ENCODE measurements around the gene CES3.
A peak's percentile ranks its signal among the peaks of the same experiment; 100 is the strongest.
"Not testable (repeated sequence)": the region's sequence is repeated elsewhere in the genome, so short reads cannot be mapped to it uniquely, and the experiment has no call there.

Gene CES3

GRCh38 chr16:66946974-66947301, 14.1 kb upstream of the CES3 start:
- DNase-seq = no peak

DNA sequence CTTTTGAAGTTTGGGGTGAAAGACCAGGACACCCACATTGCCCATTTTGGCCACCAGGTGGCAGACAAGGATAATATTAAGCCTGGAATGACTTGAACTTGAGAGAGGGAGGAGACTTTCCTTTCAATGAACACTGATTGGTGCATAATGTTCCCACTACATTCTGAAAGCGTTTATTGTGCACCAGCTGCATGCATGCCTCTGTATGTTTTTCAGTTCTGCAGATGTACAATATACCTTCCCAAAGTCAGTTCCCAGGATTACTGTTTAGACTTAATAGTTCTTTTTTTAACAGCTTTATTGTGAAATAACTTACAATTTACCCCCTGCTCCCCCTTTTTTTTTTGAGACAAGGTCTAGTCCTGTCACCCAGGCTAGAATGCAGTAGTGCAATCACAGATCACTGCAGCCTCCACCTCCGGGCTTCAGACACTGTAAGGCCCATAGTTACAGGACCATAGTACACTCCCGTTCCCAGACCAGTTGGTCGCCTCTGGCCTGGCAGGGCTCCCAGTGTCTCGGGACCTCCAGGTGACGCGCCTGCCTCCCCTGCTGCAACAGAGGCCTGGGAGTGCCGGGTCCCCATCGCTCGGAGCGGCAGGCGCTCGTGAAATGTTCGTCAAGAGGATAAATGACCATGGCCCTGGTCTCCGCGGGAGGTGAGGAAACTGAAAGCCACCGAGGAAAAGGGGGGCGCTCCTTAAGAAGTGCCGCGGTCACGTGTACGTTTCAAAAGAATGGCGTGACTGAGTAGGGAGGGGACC, 13.6 kb upstream of the CES3 start:
- peak; percentile 78 for DNase-seq

GRCh38 chr16:66948134-66948836, 12.8 kb upstream of the CES3 start:
- no peak for DNase-seq

- no peak for DNase-seq
These were observed 12.2 kb upstream of the CES3 start for GRCh38 chr16:66948837-66949225.

- DNase-seq = no peak
These were observed 11.6 kb upstream of the CES3 start for GRCh38 chr16:66949472-66949871.

- DNase-seq = no peak
These were observed 10.6 kb upstream of the CES3 start for GRCh38 chr16:66950437-66950836.

- DNase-seq = no peak
These were observed 9.9 kb upstream of the CES3 start for GRCh38 chr16:66950971-66951790.

DNA sequence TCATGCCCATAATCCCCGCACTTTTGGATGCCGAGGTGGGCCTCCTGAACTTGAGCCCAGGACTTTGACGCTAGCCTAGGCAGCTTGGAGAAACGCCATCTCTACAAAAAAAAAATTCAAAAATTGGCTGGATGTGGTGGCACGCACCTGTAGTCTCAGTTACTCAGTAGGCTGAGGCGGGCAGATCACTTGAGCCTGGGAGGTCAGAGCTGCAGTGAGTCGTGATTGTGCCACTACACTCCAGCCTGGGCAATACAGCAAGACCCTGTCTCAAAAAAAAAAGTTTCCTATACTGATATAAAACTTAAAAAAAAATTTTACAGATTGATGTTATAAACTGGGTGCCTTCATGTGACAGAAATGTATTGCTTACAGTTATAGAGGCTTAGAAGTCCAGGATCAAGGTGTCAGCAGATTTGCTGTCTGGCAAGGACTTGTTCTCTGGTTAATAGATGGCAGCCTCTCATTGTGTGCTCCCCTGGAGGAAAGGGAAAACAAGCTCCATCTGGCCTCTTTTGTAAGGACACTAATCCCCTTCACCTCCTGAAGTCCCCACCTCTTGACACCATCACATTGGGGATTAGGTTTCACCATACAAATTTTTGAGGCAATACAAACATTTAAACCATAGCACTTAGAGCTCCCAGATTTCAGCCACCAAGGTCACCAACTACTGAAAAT, 8.5 kb upstream of the CES3 start:
- no peak for DNase-seq

- no peak for DNase-seq
These were observed 7.5 kb upstream of the CES3 start for GRCh38 chr16:66953462-66954096.

GRCh38 chr16:66954097-66954659, 6.9 kb upstream of the CES3 start:
- peak; percentile 70 for DNase-seq

DNA sequence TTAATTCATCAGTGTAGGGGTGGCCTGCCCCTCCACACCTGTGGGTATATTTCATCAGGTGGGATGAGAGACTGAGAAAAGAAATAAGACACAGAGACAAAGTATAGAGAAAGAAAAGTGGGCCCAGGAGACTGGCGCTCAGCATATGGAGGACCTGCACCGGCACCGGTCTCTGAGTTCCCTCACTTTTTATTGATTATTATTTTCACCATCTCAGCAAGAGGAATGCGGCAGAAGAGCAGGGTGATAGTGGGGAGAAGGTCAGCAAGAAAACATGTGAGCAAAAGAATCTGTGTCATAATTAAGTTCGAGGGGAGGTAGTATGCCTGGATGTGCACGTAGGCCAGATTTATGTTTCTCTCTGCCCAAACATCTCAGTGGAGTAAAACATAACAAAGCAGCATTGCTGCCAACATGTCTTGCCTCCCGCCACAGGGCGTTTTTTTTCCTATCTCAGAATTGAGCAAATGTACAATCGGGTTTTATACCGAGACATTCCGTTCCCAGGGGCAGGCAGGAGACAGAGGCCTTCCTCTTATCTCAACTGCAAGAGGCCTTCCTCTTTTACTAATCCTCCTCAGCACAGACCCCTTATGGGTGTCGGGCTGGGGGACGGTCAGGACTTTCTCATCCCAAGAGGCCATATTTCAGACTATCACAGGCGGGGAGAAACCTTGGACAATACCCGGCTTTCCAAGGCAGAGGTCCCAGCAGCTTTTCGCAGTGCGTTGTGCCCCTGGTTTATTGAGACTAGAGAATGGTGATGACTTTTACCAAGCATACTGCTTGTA, 5.5 kb upstream of the CES3 start:
- DNase-seq = not testable (repeated sequence)

GRCh38 chr16:66956154-66956457, 5.0 kb upstream of the CES3 start:
- DNase-seq = not testable (repeated sequence)

GRCh38 chr16:66958857-66959703, 2.0 kb upstream of the CES3 start:
- no peak for DNase-seq

GRCh38 chr16:66959704-66960161, 1.3 kb upstream of the CES3 start:
- DNase-seq = no peak

GRCh38 chr16:66960270-66960669, 796 bp upstream of the CES3 start:
- DNase-seq = no peak

DNA sequence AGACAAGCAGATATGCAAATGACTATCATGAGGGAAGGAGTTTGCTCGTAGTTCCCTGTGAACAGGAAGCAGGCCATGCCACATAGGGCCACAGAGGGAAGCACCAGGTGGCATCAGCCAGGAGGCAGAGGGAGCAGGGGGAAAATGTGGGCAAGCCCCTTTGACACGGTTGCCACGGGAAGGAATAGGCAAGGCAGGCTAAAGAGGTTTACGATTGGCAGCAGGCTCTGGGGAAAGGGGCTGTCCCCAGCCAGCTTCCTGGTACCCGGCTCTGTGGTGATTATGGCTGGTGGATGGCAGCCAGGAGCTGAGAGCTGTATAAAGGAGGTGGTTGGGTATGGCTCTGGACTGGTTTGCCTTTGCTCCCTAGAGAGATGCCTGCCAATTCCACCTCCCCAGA, 848 bp downstream of the CES3 start:
- DNase-seq = no peak

GRCh38 chr16:66964049-66964448, 3.0 kb downstream of the CES3 start:
- DNase-seq = no peak

- no peak for DNase-seq
These were observed 7.8 kb downstream of the CES3 start for GRCh38 chr16:66968847-66969246.

- no peak for DNase-seq
These were observed 10.0 kb downstream of the CES3 start for GRCh38 chr16:66970775-66971720.

Data from fibroblast of skin of scalp (primary cell).